ENCODE data around the gene TACR1.

- TF ChIP-seq CTCF (IDR thresholded peaks at IDR 0.05) (no peak), POLR2AphosphoS5 (IDR thresholded peaks at IDR 0.05) (no peak), POLR2A (IDR thresholded peaks at IDR 0.05) (no peak)
Observed at GRCh38 chr2:75173740-75174139, 25.6 kb downstream of the TACR1 start.
